Naive thymus-derived CD4-positive, alpha-beta T cell (primary cell): ENCODE data around the gene FLNB. TPM values are rescaled to one million over a fixed set of nuclear protein-coding genes. Genes with fewer than 3 reads are reported as not detected.

Source experiments
- ATAC-seq: fragments of 150-1000 bp; cut with Tn5 transposase; 2 replicates; pipeline ENCODE4 v1.10.0; 2021; ENCODE audit warnings: mild to moderate bottlenecking, moderate library complexity
- CTCF ChIA-PET: fragments of 350-600 bp; sonication (Branson Sonifier 250); formaldehyde crosslinking; loops from one replicate; lab custom pipeline; 2021; ENCODE audit warnings: antibody characterized with exemption; lab: Charles Lee
- POLR2A ChIA-PET: fragments of 350-600 bp; sonication (Branson Sonifier 250); formaldehyde crosslinking; loops from one replicate; lab custom pipeline; 2021; ENCODE audit warnings: antibody characterized with exemption, inconsistent platforms; lab: Charles Lee
- DNase-seq, 9 donors: peaks; one replicate each; pipeline versions ENCODE4 v3.0.0 to v3.0.0-alpha.2; 2020 to 2022; ENCODE audit warnings: mixed read lengths in 1 of 9
- H3K27ac ChIP-seq: one replicate; pipeline ENCODE4 v1.7.0; 2013; ENCODE audit warnings: mild to moderate bottlenecking, low read depth, low read length, moderate library complexity
- H3K27me3 ChIP-seq, 2 donors: one replicate each; pipeline ENCODE4 v1.7.0; 2013; ENCODE audit warnings: low read length in 2 of 2, mild to moderate bottlenecking in 2 of 2, moderate library complexity in 2 of 2; ENCODE audit not compliant: control insufficient read depth in 2 of 2, insufficient read depth in 2 of 2
- H3K36me3 ChIP-seq, 3 experiments: 1 replicate in 2 of 3; 2 replicates in 1 of 3; pipeline ENCODE4 v1.7.0; 2013; ENCODE audit warnings: low read length in 3 of 3, mild to moderate bottlenecking in 3 of 3, moderate library complexity in 1 of 3; ENCODE audit not compliant: insufficient read depth in 3 of 3, control insufficient read depth in 2 of 3
- H3K4me1 ChIP-seq, 2 donors: one replicate each; pipeline ENCODE4 v1.7.0; 2013; ENCODE audit warnings: low read length in 2 of 2, mild to moderate bottlenecking in 2 of 2, moderate library complexity in 1 of 2; ENCODE audit not compliant: control insufficient read depth in 2 of 2, insufficient read depth in 2 of 2
- H3K4me3 ChIP-seq: 2 replicates; pipeline ENCODE4 v1.7.0; 2013; ENCODE audit warnings: mild to moderate bottlenecking, low read length
- H3K9me3 ChIP-seq, 3 experiments: 1 replicate in 2 of 3; 2 replicates in 1 of 3; pipeline ENCODE4 v1.7.0; 2013; ENCODE audit warnings: low read length in 3 of 3; ENCODE audit not compliant: control insufficient read depth in 2 of 3
- H3K27ac Mint-ChIP-seq, 9 donors: one replicate each; pipeline ENCODE4 v1.8.0; 2020 to 2022; ENCODE audit warnings: mixed read lengths in 9 of 9, mild to moderate bottlenecking in 8 of 9, moderate library complexity in 5 of 9, inconsistent platforms in 2 of 9
- H3K27me3 Mint-ChIP-seq, 5 donors: one replicate each; pipeline ENCODE4 v1.8.0; 2021 to 2022; ENCODE audit warnings: mixed read lengths in 5 of 5, mild to moderate bottlenecking in 1 of 5
- H3K36me3 Mint-ChIP-seq, 5 donors: one replicate each; pipeline ENCODE4 v1.8.0; 2020 to 2022; ENCODE audit warnings: mixed read lengths in 5 of 5, mild to moderate bottlenecking in 3 of 5, inconsistent platforms in 1 of 5
- H3K4me1 Mint-ChIP-seq, 7 donors: one replicate each; pipeline ENCODE4 v1.8.0; 2020 to 2022; ENCODE audit warnings: mixed read lengths in 7 of 7, mild to moderate bottlenecking in 3 of 7, inconsistent platforms in 1 of 7
- H3K4me3 Mint-ChIP-seq, 10 donors: one replicate each; pipeline ENCODE4 v1.8.0; 2020 to 2022; ENCODE audit warnings: mild to moderate bottlenecking in 10 of 10, mixed read lengths in 10 of 10, moderate library complexity in 6 of 10, inconsistent platforms in 2 of 10
- H3K9me3 Mint-ChIP-seq, 11 donors: one replicate each; pipeline ENCODE4 v1.8.0; 2020 to 2022; ENCODE audit warnings: mixed read lengths in 11 of 11, mild to moderate bottlenecking in 4 of 11, inconsistent platforms in 1 of 11, moderate library complexity in 1 of 11
- intact Hi-C, 2 donors: fragments of 100-400 bp; cut with micrococcal nuclease; formaldehyde crosslinking; loops; one replicate each; pipeline ENCODE4 v1.15.1; 2023
- polyA plus RNA-seq, 2 donors: library from polyadenylated mRNA; unstranded; fragments of 300-500 nt; fragmentation: Illumina TruSeq; gene quantifications; one replicate each; pipeline ENCODE4 v1.2.3, GENCODE V29; 2021
- total RNA-seq, 6 experiments: library from RNA in 5 of 6; stranded (reverse) in 5 of 6; gene quantifications; 1 replicate in 5 of 6; 2 replicates in 1 of 6; pipeline ENCODE4 v1.2.3 and lab custom pipeline; 2021 to 2026

The FLNB gene
- total and polyA plus RNA-seq, 7 experiments from 2014 or later, result 15.7 to 66.7 (median 47.6) TPM

GRCh38 chr3:57968501-57968900, 39.7 kb upstream of the FLNB start:
- H3K36me3 Mint-ChIP-seq, result no peaks in the 10 kb centered on the region
- peaks cover 5 to 44% (median 16%) of the 10 kb centered on the region in 7 donors for H3K4me1 Mint-ChIP-seq
- H3K4me3 ChIP-seq, result no peak overlapping the region
- no peaks in the 10 kb centered on the region for H3K27me3 ChIP-seq
- DNase-seq (no peak), ATAC-seq (no peak)
- ChIA-PET POLR2A (no interaction called here), CTCF (no interaction called here)
- peaks cover 0 to 18% of the 10 kb centered on the region in 2 donors for H3K4me1 ChIP-seq
- no peak overlapping the region for H3K27ac ChIP-seq
- H3K36me3 ChIP-seq, result no peaks in the 10 kb centered on the region
- peaks cover 0 to 13% (median 0%) of the 10 kb centered on the region in 3 experiments for H3K9me3 ChIP-seq
- intact Hi-C loops, result loop anchor here in 1 of 2 donors (10.0 kb wide), 1 partner anchor 446 kb away; no protein-coding TSS in a partner anchor
- peaks cover 0 to 11% (median 3%) of the 10 kb centered on the region in 11 donors for H3K9me3 Mint-ChIP-seq
- H3K4me3 Mint-ChIP-seq, result peak overlapping the region in 1 of 10 donors; percentile 73
- no peak overlapping the region for H3K27ac Mint-ChIP-seq
- H3K27me3 Mint-ChIP-seq, result peaks cover 0 to under 1% (median 0%) of the 10 kb centered on the region in 5 donors

- CTCF ChIA-PET, result interaction anchor here (1.0 kb wide), 1 partner anchor 245 kb away, joined by 3 read pairs; no protein-coding TSS in a partner anchor
- Mint-ChIP-seq H3K4me3 (no peak overlapping the region), H3K27ac (peak overlapping the region in 2 of 9 donors; percentile 14 to 63), H3K4me1 (peaks cover 5 to 36% (median 15%) of the 10 kb centered on the region in 7 donors), H3K36me3 (no peaks in the 10 kb centered on the region), H3K27me3 (no peaks in the 10 kb centered on the region), H3K9me3 (peaks cover 0 to 9% (median 3%) of the 10 kb centered on the region in 11 donors)
- peaks cover 0 to 9% (median 0%) of the 10 kb centered on the region in 3 experiments for H3K9me3 ChIP-seq
- H3K4me1 ChIP-seq, result peaks cover 0 to 16% of the 10 kb centered on the region in 2 donors
- no peaks in the 10 kb centered on the region for H3K27me3 ChIP-seq
- no peak for ATAC-seq
- H3K27ac ChIP-seq, result no peak overlapping the region
- no peak for DNase-seq
- intact Hi-C loops, result no loop called here
- no peak overlapping the region for H3K4me3 ChIP-seq
- POLR2A ChIA-PET, result no interaction called here
- no peaks in the 10 kb centered on the region for H3K36me3 ChIP-seq
Observed at GRCh38 chr3:57971975-57972374, 36.2 kb upstream of the FLNB start.

- H3K27ac Mint-ChIP-seq, result peak overlapping the region in 2 of 9 donors; percentile 14 to 63
- Histone ChIP-seq H3K36me3 (no peaks in the 10 kb centered on the region), H3K9me3 (peaks cover 0 to 3% (median 0%) of the 10 kb centered on the region in 3 experiments), H3K4me3 (no peak overlapping the region), H3K27ac (no peak overlapping the region), H3K27me3 (no peaks in the 10 kb centered on the region), H3K4me1 (peaks cover 0 to 10% of the 10 kb centered on the region in 2 donors)
- H3K4me3 Mint-ChIP-seq, result no peak overlapping the region
- no peaks in the 10 kb centered on the region for H3K27me3 Mint-ChIP-seq
- CTCF ChIA-PET, result no interaction called here
- DNase-seq (no peak), ATAC-seq (peak; percentile 32)
- H3K4me1 Mint-ChIP-seq, result peaks cover 0 to 29% (median 9%) of the 10 kb centered on the region in 7 donors
- intact Hi-C loops, result no loop called here
- no peaks in the 10 kb centered on the region for H3K36me3 Mint-ChIP-seq
- peaks cover 0 to 3% (median 0%) of the 10 kb centered on the region in 11 donors for H3K9me3 Mint-ChIP-seq
- POLR2A ChIA-PET, result no interaction called here
Observed at GRCh38 chr3:57972531-57973111, 35.6 kb upstream of the FLNB start.

GRCh38 chr3:57973715-57974477, 34.3 kb upstream of the FLNB start:
- H3K36me3 Mint-ChIP-seq, result no peaks in the 10 kb centered on the region
- intact Hi-C loops, result no loop called here
- peaks cover 0 to 1% (median 0%) of the 10 kb centered on the region in 11 donors for H3K9me3 Mint-ChIP-seq
- no peaks in the 10 kb centered on the region for H3K27me3 Mint-ChIP-seq
- ChIA-PET POLR2A (no interaction called here), CTCF (no interaction called here)
- no peak overlapping the region for H3K4me3 ChIP-seq
- H3K27ac Mint-ChIP-seq, result no peak overlapping the region
- no peak overlapping the region for H3K27ac ChIP-seq
- H3K9me3 ChIP-seq, result no peaks in the 10 kb centered on the region
- DNase-seq (no peak), ATAC-seq (no peak)
- H3K36me3 ChIP-seq, result no peaks in the 10 kb centered on the region
- peaks cover 0 to 21% (median 14%) of the 10 kb centered on the region in 7 donors for H3K4me1 Mint-ChIP-seq
- H3K4me3 Mint-ChIP-seq, result no peak overlapping the region
- no peaks in the 10 kb centered on the region for H3K27me3 ChIP-seq
- no peaks in the 10 kb centered on the region for H3K4me1 ChIP-seq

GRCh38 chr3:57974796-57975388, 33.3 kb upstream of the FLNB start:
- Histone ChIP-seq H3K4me3 (no peak overlapping the region), H3K4me1 (no peaks in the 10 kb centered on the region), H3K27me3 (no peaks in the 10 kb centered on the region), H3K9me3 (no peaks in the 10 kb centered on the region), H3K27ac (no peak overlapping the region), H3K36me3 (no peaks in the 10 kb centered on the region)
- Mint-ChIP-seq H3K4me3 (no peak overlapping the region), H3K9me3 (peaks cover 0 to 1% (median 0%) of the 10 kb centered on the region in 11 donors), H3K4me1 (peaks cover 0 to 20% (median 14%) of the 10 kb centered on the region in 7 donors), H3K27ac (peak overlapping the region in 4 of 9 donors; percentile 13 to 60 (median 36)), H3K27me3 (no peaks in the 10 kb centered on the region), H3K36me3 (no peaks in the 10 kb centered on the region)
- ChIA-PET CTCF (interaction anchor here (0.6 kb wide), 1 partner anchor 431 kb away, joined by 3 read pairs; no protein-coding TSS in a partner anchor), POLR2A (no interaction called here)
- no peak for DNase-seq
- intact Hi-C loops, result no loop called here
- peak; percentile 71 for ATAC-seq

- Histone ChIP-seq H3K27me3 (no peaks in the 10 kb centered on the region), H3K9me3 (no peaks in the 10 kb centered on the region), H3K4me1 (no peaks in the 10 kb centered on the region), H3K36me3 (no peaks in the 10 kb centered on the region), H3K4me3 (no peak overlapping the region), H3K27ac (no peak overlapping the region)
- intact Hi-C loops, result no loop called here
- Mint-ChIP-seq H3K27ac (peak overlapping the region in 1 of 9 donors; percentile 6), H3K36me3 (peaks cover 0 to 2% (median 0%) of the 10 kb centered on the region in 5 donors), H3K27me3 (no peaks in the 10 kb centered on the region), H3K4me3 (no peak overlapping the region), H3K4me1 (peaks cover 5 to 19% (median 10%) of the 10 kb centered on the region in 7 donors), H3K9me3 (no peaks in the 10 kb centered on the region)
- DNase-seq, result no peak
- no peak for ATAC-seq
- ChIA-PET POLR2A (no interaction called here), CTCF (interaction anchor here (0.6 kb wide), 1 partner anchor 1538 kb away, joined by 3 read pairs; no protein-coding TSS in a partner anchor)
Observed at GRCh38 chr3:57977818-57978235, 30.4 kb upstream of the FLNB start.
